ENCODE measurements around the gene SPAG5.
A peak's percentile ranks its signal among the peaks of the same experiment; 100 is the strongest.

The SPAG5 gene

GRCh38 chr17:28644787-28645575, 46.2 kb upstream of the SPAG5 start, which contains the start of gene BLTP2:
Gene BLTP2, minus strand, starts transcription at chr17:28645158. Its CDS starts 102 bp downstream, at chr17:28645056.
- Histone ChIP-seq H3K27ac (ENCODE audit: low read depth, low read length) (peak within 1 kb of the TSS; percentile 66), H3K4me2 (ENCODE audit: low read depth, low read length, poor library complexity, severe bottlenecking) (peak within 1 kb of the TSS; percentile 84), H3K36me3 (ENCODE audit: low read length) (peaks cover 24% of the 10 kb centered on the region), H3F3A (ENCODE audit: insufficient read depth) (peaks cover 19% of the 10 kb centered on the region), H3K79me2 (ENCODE audit: insufficient read depth, low read length) (peaks cover 34% of the 10 kb centered on the region), H3K27me3 (ENCODE audit: low read length) (no peaks in the 10 kb centered on the region), H3K9ac (ENCODE audit: low read length) (peak within 1 kb of the TSS; percentile 85), H3K4me3 (ENCODE audit: insufficient read depth, low read length, poor library complexity, severe bottlenecking) (peak within 1 kb of the TSS; percentile 76), H4K20me1 (ENCODE audit: low read depth, low read length) (peaks cover 7% of the 10 kb centered on the region; the same call in 1 of the 2 replicates), H3K9me3 (ENCODE audit: insufficient read depth, low read length) (no peaks in the 10 kb centered on the region), H3K9me2 (replicated peaks; ENCODE audit: insufficient read depth, low read length) (no peaks in the 10 kb centered on the region), H2AFZ (ENCODE audit: low read depth, low read length, severe bottlenecking) (peak within 1 kb of the TSS; percentile 67)
- TF ChIP-seq CTCF (IDR thresholded peaks at IDR 0.05; ENCODE audit: insufficient read depth, low read length, poor library complexity, severe bottlenecking) (no peak), EZH2phosphoT487 (conservative IDR thresholded peaks at IDR 0.05; ENCODE audit: low read length) (no peak)

- H3K4me3 ChIP-seq (ENCODE audit: insufficient read depth, low read length, poor library complexity, severe bottlenecking), result peak overlapping the region; percentile 76
- H3K9me3 ChIP-seq (ENCODE audit: insufficient read depth, low read length), result no peaks in the 10 kb centered on the region
- peak overlapping the region; percentile 85 for H3K9ac ChIP-seq (ENCODE audit: low read length)
- H3K27ac ChIP-seq (ENCODE audit: low read depth, low read length), result peak overlapping the region; percentile 66
- H3K27me3 ChIP-seq (ENCODE audit: low read length), result no peaks in the 10 kb centered on the region
- peaks cover 7% of the 10 kb centered on the region; the same call in 1 of the 2 replicates for H4K20me1 ChIP-seq (ENCODE audit: low read depth, low read length)
- H3K79me2 ChIP-seq (ENCODE audit: insufficient read depth, low read length), result peaks cover 34% of the 10 kb centered on the region
- no peak overlapping the region for H2AFZ ChIP-seq (ENCODE audit: low read depth, low read length, severe bottlenecking)
- TF ChIP-seq EZH2phosphoT487 (conservative IDR thresholded peaks at IDR 0.05; ENCODE audit: low read length), result no peak
- no peak for TF ChIP-seq CTCF (IDR thresholded peaks at IDR 0.05; ENCODE audit: insufficient read depth, low read length, poor library complexity, severe bottlenecking)
- H3K4me2 ChIP-seq (ENCODE audit: low read depth, low read length, poor library complexity, severe bottlenecking), result peak overlapping the region; percentile 84
- H3K9me2 ChIP-seq (replicated peaks; ENCODE audit: insufficient read depth, low read length), result no peaks in the 10 kb centered on the region
- peaks cover 24% of the 10 kb centered on the region for H3K36me3 ChIP-seq (ENCODE audit: low read length)
- peaks cover 19% of the 10 kb centered on the region for H3F3A ChIP-seq (ENCODE audit: insufficient read depth)
Observed at GRCh38 chr17:28643983-28644786, 45.4 kb upstream of the SPAG5 start.

GRCh38 chr17:28641579-28641978, 42.8 kb upstream of the SPAG5 start:
- Histone ChIP-seq H3K9me3 (ENCODE audit: insufficient read depth, low read length) (no peaks in the 10 kb centered on the region), H3K27me3 (ENCODE audit: low read length) (no peaks in the 10 kb centered on the region), H3K9me2 (replicated peaks; ENCODE audit: insufficient read depth, low read length) (no peaks in the 10 kb centered on the region), H3K4me3 (ENCODE audit: insufficient read depth, low read length, poor library complexity, severe bottlenecking) (no peak overlapping the region), H3K27ac (ENCODE audit: low read depth, low read length) (no peak overlapping the region), H2AFZ (ENCODE audit: low read depth, low read length, severe bottlenecking) (no peak overlapping the region), H3K79me2 (ENCODE audit: insufficient read depth, low read length) (peaks cover 39% of the 10 kb centered on the region), H3F3A (ENCODE audit: insufficient read depth) (peaks cover 9% of the 10 kb centered on the region), H3K36me3 (ENCODE audit: low read length) (peaks cover 38% of the 10 kb centered on the region), H3K4me2 (ENCODE audit: low read depth, low read length, poor library complexity, severe bottlenecking) (no peak overlapping the region), H3K9ac (ENCODE audit: low read length) (no peak overlapping the region), H4K20me1 (ENCODE audit: low read depth, low read length) (peaks cover 7% of the 10 kb centered on the region; the same call in 1 of the 2 replicates)
- TF ChIP-seq CTCF (IDR thresholded peaks at IDR 0.05; ENCODE audit: insufficient read depth, low read length, poor library complexity, severe bottlenecking), result no peak
